ENCODE measurements around the gene GRPEL2.
A peak's percentile ranks its signal among the peaks of the same experiment; 100 is the strongest.

The GRPEL2 gene

DNA sequence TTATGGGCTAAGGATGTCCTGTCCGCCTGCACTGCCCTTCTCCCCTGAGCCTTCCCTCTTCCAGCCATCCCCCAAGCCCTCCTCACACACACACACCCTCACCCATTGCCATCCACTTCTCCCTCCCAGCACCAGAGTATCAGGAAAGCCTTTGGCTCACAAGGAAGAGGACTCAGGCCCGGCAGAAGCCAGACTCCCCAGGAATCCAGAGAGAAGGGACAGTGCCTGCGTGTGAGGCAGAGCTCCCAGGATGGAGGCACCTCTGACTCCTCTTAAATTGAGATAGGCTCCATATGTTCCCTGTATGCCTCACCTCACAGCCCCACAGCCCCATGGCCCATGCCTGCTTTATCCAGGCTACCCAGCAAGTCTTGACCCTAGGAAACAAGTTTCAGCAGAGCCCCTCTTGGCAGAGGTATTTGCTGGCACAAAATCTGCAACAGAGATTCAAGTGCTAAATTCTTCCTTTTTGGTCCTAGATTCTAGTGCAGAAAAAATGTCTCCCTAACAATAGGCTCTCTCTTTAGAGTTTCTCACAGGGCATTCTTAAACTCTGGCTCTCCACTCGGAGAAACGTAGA is 33.0 kb downstream of the GRPEL2 start:
- Histone ChIP-seq H3K4me1 (ENCODE audit: control insufficient read depth, insufficient read depth, low read length) (peaks cover 63% of the 10 kb centered on the region), H3K27ac (ENCODE audit: low read length) (peak overlapping the region; percentile 99), H3K36me3 (ENCODE audit: control insufficient read depth in 2 of 2, insufficient read depth in 2 of 2, low read length in 2 of 2) (no peaks in the 10 kb centered on the region), H3K4me3 (ENCODE audit: low read length in 2 of 2) (peak overlapping the region in 1 of 2 donors; percentile 8), H3K27me3 (ENCODE audit: control insufficient read depth in 1 of 2, insufficient read depth in 2 of 2, low read length in 2 of 2) (no peaks in the 10 kb centered on the region), H3K9me3 (ENCODE audit: control insufficient read depth in 2 of 2, low read length in 2 of 2) (no peaks in the 10 kb centered on the region), H3K9ac (ENCODE audit: low read length in 2 of 2) (peak overlapping the region; percentile 42 to 75)

DNA sequence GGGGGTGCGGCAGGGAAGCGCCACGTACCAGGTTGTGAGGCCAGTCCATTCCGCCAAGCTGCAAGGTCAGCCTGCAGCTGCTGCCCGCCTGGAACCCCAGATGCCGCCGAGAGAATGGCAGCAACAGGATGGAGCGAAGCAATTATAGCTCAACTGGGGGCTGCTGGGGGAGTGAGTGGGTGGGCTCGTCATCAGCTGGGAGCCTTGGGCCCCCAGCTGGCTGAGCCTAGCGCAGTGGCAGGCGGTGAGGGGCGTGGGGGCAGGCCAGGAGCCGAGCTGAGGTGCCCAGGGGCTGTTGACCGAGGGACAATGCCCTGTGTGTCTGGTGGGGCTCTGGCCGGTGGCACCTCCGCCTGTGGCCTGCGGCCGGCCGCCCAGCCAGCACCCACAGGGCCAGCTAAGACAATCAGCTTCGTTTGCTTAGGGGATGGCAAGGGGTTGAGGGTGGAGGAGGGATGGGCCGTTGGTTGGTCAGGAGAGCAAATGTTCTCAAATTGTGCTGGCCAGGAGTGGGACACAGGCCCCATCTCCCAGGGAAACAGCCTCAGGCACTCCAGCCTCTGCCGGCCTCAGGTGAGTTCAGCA is 34.0 kb downstream of the GRPEL2 start, which contains the start of gene IL17B:
Gene IL17B, minus strand, starts transcription at position 116 of the 585 bp plus-strand sequence. Its CDS starts 67 bp downstream, at position 49.
- Histone ChIP-seq H3K4me1 (ENCODE audit: control insufficient read depth, insufficient read depth, low read length) (peaks cover 67% of the 10 kb centered on the region), H3K9ac (ENCODE audit: low read length in 2 of 2) (peak within 1 kb of the TSS; percentile 68 to 75), H3K9me3 (ENCODE audit: control insufficient read depth in 2 of 2, low read length in 2 of 2) (no peaks in the 10 kb centered on the region), H3K27ac (ENCODE audit: low read length) (peak within 1 kb of the TSS; percentile 99), H3K36me3 (ENCODE audit: control insufficient read depth in 2 of 2, insufficient read depth in 2 of 2, low read length in 2 of 2) (no peaks in the 10 kb centered on the region), H3K4me3 (ENCODE audit: low read length in 2 of 2) (peak within 1 kb of the TSS; percentile 13 to 35), H3K27me3 (ENCODE audit: control insufficient read depth in 1 of 2, insufficient read depth in 2 of 2, low read length in 2 of 2) (no peaks in the 10 kb centered on the region)

- H3K9ac ChIP-seq (ENCODE audit: low read length in 2 of 2), result peak overlapping the region; percentile 68 to 75
- H3K27me3 ChIP-seq (ENCODE audit: control insufficient read depth in 1 of 2, insufficient read depth in 2 of 2, low read length in 2 of 2), result no peaks in the 10 kb centered on the region
- peak overlapping the region; percentile 99 for H3K27ac ChIP-seq (ENCODE audit: low read length)
- H3K36me3 ChIP-seq (ENCODE audit: control insufficient read depth in 2 of 2, insufficient read depth in 2 of 2, low read length in 2 of 2), result no peaks in the 10 kb centered on the region
- no peaks in the 10 kb centered on the region for H3K9me3 ChIP-seq (ENCODE audit: control insufficient read depth in 2 of 2, low read length in 2 of 2)
- H3K4me3 ChIP-seq (ENCODE audit: low read length in 2 of 2), result peak overlapping the region; percentile 13 to 35
- H3K4me1 ChIP-seq (ENCODE audit: control insufficient read depth, insufficient read depth, low read length), result peaks cover 67% of the 10 kb centered on the region
Observed at GRCh38 chr5:149379818-149380374, 34.6 kb downstream of the GRPEL2 start.

- H3K4me1 ChIP-seq (ENCODE audit: control insufficient read depth, insufficient read depth, low read length), result peaks cover 71% of the 10 kb centered on the region
- peak overlapping the region; percentile 95 to 97 for H3K9ac ChIP-seq (ENCODE audit: low read length in 2 of 2)
- no peaks in the 10 kb centered on the region for H3K36me3 ChIP-seq (ENCODE audit: control insufficient read depth in 2 of 2, insufficient read depth in 2 of 2, low read length in 2 of 2)
- H3K27me3 ChIP-seq (ENCODE audit: control insufficient read depth in 1 of 2, insufficient read depth in 2 of 2, low read length in 2 of 2), result no peaks in the 10 kb centered on the region
- peak overlapping the region; percentile 75 to 80 for H3K4me3 ChIP-seq (ENCODE audit: low read length in 2 of 2)
- no peaks in the 10 kb centered on the region for H3K9me3 ChIP-seq (ENCODE audit: control insufficient read depth in 2 of 2, low read length in 2 of 2)
- H3K27ac ChIP-seq (ENCODE audit: low read length), result peak overlapping the region; percentile 99
Observed at GRCh38 chr5:149380466-149381121, 35.3 kb downstream of the GRPEL2 start.

DNA sequence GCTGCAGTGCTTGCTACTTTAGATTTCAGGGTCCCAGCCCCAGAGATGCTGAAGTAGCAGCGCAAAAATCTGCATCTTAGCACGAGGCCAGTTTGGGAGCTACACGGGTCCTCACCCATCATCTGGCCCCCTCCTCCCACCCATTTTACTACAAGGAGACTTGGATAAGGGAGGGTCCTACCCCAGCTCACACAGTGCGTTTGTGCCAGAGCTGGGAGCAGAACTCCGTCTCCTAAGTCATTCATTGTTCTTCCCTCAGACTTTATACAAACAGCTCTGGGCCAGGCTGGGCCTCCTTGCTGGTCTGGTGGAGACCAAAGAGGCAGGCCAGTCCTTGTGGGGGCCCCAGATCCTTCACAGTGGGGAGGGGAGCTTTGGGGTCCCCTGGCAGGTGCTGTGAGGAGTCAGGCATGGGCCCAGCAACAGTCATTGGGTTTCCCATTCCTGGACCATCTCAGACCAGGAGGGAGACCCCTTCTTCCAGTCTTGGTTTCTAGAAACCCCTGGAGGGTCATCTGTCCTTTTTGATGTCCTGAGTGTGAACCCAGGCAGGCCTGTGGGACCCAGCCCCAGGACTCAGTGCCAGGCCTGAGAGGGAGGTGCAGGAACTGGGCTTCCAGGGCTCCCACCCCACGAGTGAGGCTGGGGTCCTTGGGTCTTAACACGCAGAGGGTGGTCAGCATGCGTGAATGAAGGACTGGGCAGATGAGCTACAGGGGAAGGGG is 36.1 kb downstream of the GRPEL2 start:
- H3K27ac ChIP-seq (ENCODE audit: low read length), result peak overlapping the region; percentile 99
- H3K9ac ChIP-seq (ENCODE audit: low read length in 2 of 2), result peak overlapping the region; percentile 95 to 97
- H3K27me3 ChIP-seq (ENCODE audit: control insufficient read depth in 1 of 2, insufficient read depth in 2 of 2, low read length in 2 of 2), result no peaks in the 10 kb centered on the region
- no peaks in the 10 kb centered on the region for H3K36me3 ChIP-seq (ENCODE audit: control insufficient read depth in 2 of 2, insufficient read depth in 2 of 2, low read length in 2 of 2)
- H3K4me3 ChIP-seq (ENCODE audit: low read length in 2 of 2), result peak overlapping the region; percentile 75 to 80
- peaks cover 80% of the 10 kb centered on the region for H3K4me1 ChIP-seq (ENCODE audit: control insufficient read depth, insufficient read depth, low read length)
- H3K9me3 ChIP-seq (ENCODE audit: control insufficient read depth in 2 of 2, low read length in 2 of 2), result no peaks in the 10 kb centered on the region

- Histone ChIP-seq H3K9me3 (ENCODE audit: control insufficient read depth in 2 of 2, low read length in 2 of 2) (no peaks in the 10 kb centered on the region), H3K27me3 (ENCODE audit: control insufficient read depth in 1 of 2, insufficient read depth in 2 of 2, low read length in 2 of 2) (no peaks in the 10 kb centered on the region), H3K36me3 (ENCODE audit: control insufficient read depth in 2 of 2, insufficient read depth in 2 of 2, low read length in 2 of 2) (no peaks in the 10 kb centered on the region), H3K4me3 (ENCODE audit: low read length in 2 of 2) (peak overlapping the region; percentile 75 to 80), H3K9ac (ENCODE audit: low read length in 2 of 2) (peak overlapping the region; percentile 95 to 97), H3K27ac (ENCODE audit: low read length) (peak overlapping the region; percentile 99), H3K4me1 (ENCODE audit: control insufficient read depth, insufficient read depth, low read length) (peaks cover 85% of the 10 kb centered on the region)
Observed at GRCh38 chr5:149381986-149382338, 36.7 kb downstream of the GRPEL2 start.

DNA sequence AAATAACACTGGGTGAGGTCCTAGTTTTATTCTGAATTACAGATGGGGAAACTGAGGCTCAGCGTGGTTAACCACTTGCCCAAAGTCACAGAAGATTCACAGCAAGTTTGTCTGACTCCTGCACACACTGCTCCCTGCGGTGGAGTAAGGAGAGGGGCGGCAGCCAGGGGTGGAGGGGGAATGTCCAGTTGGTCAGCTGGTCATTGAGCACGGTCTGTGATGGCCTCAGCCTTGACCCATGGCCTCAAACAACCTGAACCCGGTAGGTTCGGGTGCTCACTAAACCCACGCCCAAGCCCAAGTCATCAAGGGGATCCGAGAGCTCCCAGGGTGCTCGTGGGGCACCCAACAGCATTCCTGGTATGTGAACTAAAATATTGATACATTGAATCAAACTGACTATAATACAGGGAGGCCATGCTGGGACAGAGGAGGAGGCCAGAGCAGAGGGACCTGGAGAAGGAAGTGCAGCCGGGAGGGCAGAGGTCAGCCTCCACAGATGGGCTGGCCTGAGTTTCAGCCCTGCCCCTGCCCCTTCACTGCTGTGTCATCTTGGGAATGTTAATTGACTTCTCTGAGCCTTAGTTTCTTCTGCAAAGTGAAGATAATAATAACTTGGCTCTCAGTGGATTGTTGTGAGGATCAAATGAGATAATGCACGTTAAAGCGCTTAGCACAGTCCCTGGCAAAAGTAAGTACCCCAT is 37.4 kb downstream of the GRPEL2 start:
- Histone ChIP-seq H3K27ac (ENCODE audit: low read length) (peak overlapping the region; percentile 99), H3K4me1 (ENCODE audit: control insufficient read depth, insufficient read depth, low read length) (peaks cover 90% of the 10 kb centered on the region), H3K9me3 (ENCODE audit: control insufficient read depth in 2 of 2, low read length in 2 of 2) (no peaks in the 10 kb centered on the region), H3K9ac (ENCODE audit: low read length in 2 of 2) (peak overlapping the region; percentile 95 to 97), H3K4me3 (ENCODE audit: low read length in 2 of 2) (peak overlapping the region; percentile 75 to 80), H3K36me3 (ENCODE audit: control insufficient read depth in 2 of 2, insufficient read depth in 2 of 2, low read length in 2 of 2) (no peaks in the 10 kb centered on the region), H3K27me3 (ENCODE audit: control insufficient read depth in 1 of 2, insufficient read depth in 2 of 2, low read length in 2 of 2) (no peaks in the 10 kb centered on the region)

DNA sequence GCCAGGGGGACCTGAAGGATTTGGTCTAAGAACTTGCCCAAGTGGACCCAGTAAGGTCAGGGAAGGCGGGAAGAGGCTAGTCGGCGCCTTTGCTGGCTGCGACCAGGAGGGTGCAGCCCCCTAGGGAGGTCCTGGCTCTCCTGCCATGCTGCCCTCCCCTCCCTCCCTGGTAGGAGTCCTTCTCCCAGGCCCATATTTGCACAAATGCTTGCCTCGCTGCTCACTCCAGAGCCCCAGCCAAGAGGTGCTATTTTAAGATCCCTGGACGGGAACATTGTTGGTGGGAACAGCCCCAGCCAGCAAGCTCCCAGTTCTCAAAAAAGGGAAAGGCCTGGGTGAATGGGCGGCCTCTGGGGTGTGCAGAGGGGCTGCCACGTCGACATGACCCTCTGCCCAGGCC is 38.1 kb downstream of the GRPEL2 start:
- peaks cover 92% of the 10 kb centered on the region for H3K4me1 ChIP-seq (ENCODE audit: control insufficient read depth, insufficient read depth, low read length)
- H3K36me3 ChIP-seq (ENCODE audit: control insufficient read depth in 2 of 2, insufficient read depth in 2 of 2, low read length in 2 of 2), result no peaks in the 10 kb centered on the region

DNA sequence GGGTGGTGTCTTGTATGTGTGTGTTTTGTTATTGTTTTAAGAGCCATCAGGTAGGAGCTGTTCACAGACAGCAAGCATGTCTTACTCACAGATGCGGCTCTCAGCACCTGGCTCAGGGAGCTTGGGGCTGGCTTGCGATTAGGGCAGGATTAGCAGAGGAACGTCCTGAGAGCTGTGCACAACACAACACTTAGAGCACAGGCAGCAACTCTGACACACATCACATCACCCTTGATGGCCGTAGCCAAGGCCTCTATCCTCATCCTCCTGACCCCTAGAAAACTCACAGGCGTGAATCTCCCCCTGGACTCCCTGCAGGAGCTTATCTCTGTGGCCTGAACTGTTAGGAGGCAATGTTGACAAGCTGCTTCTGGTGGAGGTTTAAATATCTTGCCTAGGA is 40.9 kb downstream of the GRPEL2 start:
- no peaks in the 10 kb centered on the region for H3K9me3 ChIP-seq (ENCODE audit: control insufficient read depth in 2 of 2, low read length in 2 of 2)

More for the DNA sequence above, 38.1 kb downstream of the GRPEL2 start:
- H3K9ac ChIP-seq (ENCODE audit: low read length in 2 of 2), result peak overlapping the region; percentile 95 to 97
- H3K9me3 ChIP-seq (ENCODE audit: control insufficient read depth in 2 of 2, low read length in 2 of 2), result no peaks in the 10 kb centered on the region
- peak overlapping the region; percentile 99 for H3K27ac ChIP-seq (ENCODE audit: low read length)
- peak overlapping the region; percentile 75 to 80 for H3K4me3 ChIP-seq (ENCODE audit: low read length in 2 of 2)
- no peaks in the 10 kb centered on the region for H3K27me3 ChIP-seq (ENCODE audit: control insufficient read depth in 1 of 2, insufficient read depth in 2 of 2, low read length in 2 of 2)

More for the DNA sequence above, 40.9 kb downstream of the GRPEL2 start:
- H3K36me3 ChIP-seq (ENCODE audit: control insufficient read depth in 2 of 2, insufficient read depth in 2 of 2, low read length in 2 of 2), result no peaks in the 10 kb centered on the region
- peaks cover 88% of the 10 kb centered on the region for H3K4me1 ChIP-seq (ENCODE audit: control insufficient read depth, insufficient read depth, low read length)
- H3K27ac ChIP-seq (ENCODE audit: low read length), result peak overlapping the region; percentile 99
- no peaks in the 10 kb centered on the region for H3K27me3 ChIP-seq (ENCODE audit: control insufficient read depth in 1 of 2, insufficient read depth in 2 of 2, low read length in 2 of 2)
- peak overlapping the region; percentile 72 to 79 for H3K9ac ChIP-seq (ENCODE audit: low read length in 2 of 2)
- H3K4me3 ChIP-seq (ENCODE audit: low read length in 2 of 2), result peak overlapping the region; percentile 42 to 57
